SK-N-MC (cell line): ENCODE measurements around the gene NALCN.

Source experiments
- EZH2 ChIP-seq: fragments of 200-600 bp; sonication (generic); IDR thresholded peaks from one replicate; pipeline ENCODE4 v1.6.1; 2017; ENCODE audit warnings: antibody characterized with exemption
- FOXP2 ChIP-seq: optimal IDR thresholded peaks from 2 replicates; pipeline ENCODE3; 2011; ENCODE audit warnings: mild to moderate bottlenecking, moderate library complexity; ENCODE audit not compliant: insufficient read depth; ENCODE audit errors: extremely low read length, control extremely low read depth
- POLR2AphosphoS5 ChIP-seq: IDR thresholded peaks from 2 replicates; pipeline ENCODE4 v1.6.1; 2012; ENCODE audit warnings: mild to moderate bottlenecking, low read depth, low read length, borderline replicate concordance

DNA sequence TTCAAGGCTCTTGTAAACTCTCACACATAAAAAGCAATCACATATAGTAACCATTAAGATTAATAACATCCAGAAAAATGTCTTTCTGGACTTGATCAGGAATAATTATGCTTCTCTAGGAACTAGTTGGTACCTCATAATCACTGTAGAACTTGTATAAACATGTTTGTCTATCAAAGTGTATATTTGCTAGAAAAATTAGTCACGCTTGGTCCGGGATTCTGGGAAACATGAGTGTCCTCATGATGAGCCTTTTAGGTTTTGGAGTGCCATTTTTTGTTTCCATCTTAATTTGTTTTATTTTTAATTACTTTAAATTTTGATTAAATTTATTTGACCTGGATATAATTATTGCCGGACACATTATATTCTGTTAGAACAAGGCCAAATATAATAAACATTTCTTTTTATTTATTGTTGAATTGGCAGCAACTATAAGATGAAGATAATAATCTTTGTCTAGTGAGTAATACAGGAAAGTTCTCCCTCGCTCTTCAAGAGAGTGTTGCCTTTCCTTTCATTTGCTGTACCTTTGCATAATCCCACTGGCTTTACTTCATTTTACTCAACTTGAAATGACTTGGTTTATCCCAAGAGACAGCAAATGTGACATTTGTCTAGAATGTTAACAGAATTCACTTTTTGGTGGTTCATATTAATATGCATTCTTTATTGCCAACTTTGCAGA lies 207.0 kb downstream of the NALCN start:
- TF ChIP-seq EZH2 (no peak), POLR2AphosphoS5 (no peak), FOXP2 (no peak)
